Measurements from ENCODE around the gene TRANK1. TPM values are rescaled to one million over a fixed set of nuclear protein-coding genes. Genes with fewer than 3 reads are reported as not detected.

TRANK1 gene
- total and polyA plus RNA-seq, 2 of the 4 experiments (the other 2 are of a cell fraction), result 7.9 to 12.7 TPM

GRCh38 chr3:36833160-36833814, 111.6 kb downstream of the TRANK1 start:
- no peak overlapping the region for H3K18ac ChIP-seq (ENCODE audit: low read depth, low read length)
- no peak overlapping the region for H3K4ac ChIP-seq (ENCODE audit: low read depth, low read length)
- H2BK15ac ChIP-seq (ENCODE audit: low read depth, low read length), result no peak overlapping the region
- H3K9ac ChIP-seq (ENCODE audit: low read depth, low read length), result no peak overlapping the region
- no peak overlapping the region for H3K27ac ChIP-seq (ENCODE audit: insufficient read depth, low read length)
- no peak overlapping the region for H3K23ac ChIP-seq (ENCODE audit: low read depth, low read length)
- no peak overlapping the region for H3K56ac ChIP-seq (ENCODE audit: extremely low read depth, insufficient read depth, low read length)
- H2AFZ ChIP-seq (replicated peaks; ENCODE audit: low read length, poor library complexity), result no peak overlapping the region
- intact Hi-C loops (cut with micrococcal nuclease) (no loop called here), in situ Hi-C loops (cut with MboI; ENCODE audit: low sequenced_read_pairs) (no loop called here), dilution Hi-C loops (cut with HindIII; ENCODE audit: low sequenced_read_pairs, unreplicated experiment) (no loop called here)
- no peak overlapping the region for H4K5ac ChIP-seq (ENCODE audit: low read depth, low read length)
- WGBS, 2 experiments (ENCODE audit: extremely low coverage in 2 of 2, insufficient read length in 1 of 2), result 72% methylated on average over 5 of the region's 10 CpGs; no CpG with 5 or more reads in 1 of the 2 experiments
- peaks cover 10% of the 10 kb centered on the region; the same call in 1 of the 2 replicates for H3K9me1 ChIP-seq (ENCODE audit: insufficient read depth, low read length)
- no peak overlapping the region for H3K4me2 ChIP-seq (ENCODE audit: low read depth, low read length)
- no peaks in the 10 kb centered on the region for H3K4me1 ChIP-seq (ENCODE audit: control insufficient read depth, insufficient read depth, low read length)
- no peak overlapping the region for H4K8ac ChIP-seq (ENCODE audit: low read depth in 2 of 2, low read length in 2 of 2)
- no peak overlapping the region for H3K4me3 ChIP-seq (ENCODE audit: insufficient read depth, low read depth, low read length)
- no peak overlapping the region for H3K14ac ChIP-seq (replicated peaks; ENCODE audit: low read depth, low read length)
- ChIA-PET POLR2A (ENCODE audit: unreplicated experiment) (no interaction called here), CTCF (interaction anchor here (0.6 kb wide), 1 partner anchor 675 kb away, joined by 3 read pairs; no protein-coding TSS in a partner anchor)
- no peak overlapping the region for H2AK5ac ChIP-seq (ENCODE audit: low read depth, low read length)
- ATAC-seq (ENCODE audit: low read depth), result no peak
- H4K91ac ChIP-seq (ENCODE audit: insufficient read depth, low read depth, low read length), result no peak overlapping the region
- H3K9me3 ChIP-seq (ENCODE audit: control insufficient read depth, insufficient read depth, low read length), result no peaks in the 10 kb centered on the region
- BruUV-seq (replicated peaks), result no TSS peak
- H2BK120ac ChIP-seq (ENCODE audit: low read depth, low read length), result no peak overlapping the region
- H4K20me1 ChIP-seq (ENCODE audit: insufficient read depth, low read length), result no peaks in the 10 kb centered on the region
- H2AK9ac ChIP-seq (replicated peaks; ENCODE audit: low read depth, low read length, poor library complexity), result no peak overlapping the region
- no peak overlapping the region for H2BK5ac ChIP-seq (ENCODE audit: low read depth, low read length, poor library complexity, severe bottlenecking)
- DNase-seq, result no peak
- no peaks in the 10 kb centered on the region for H3K27me3 ChIP-seq (ENCODE audit: control insufficient read depth, insufficient read depth, low read length)
- H3K36me3 ChIP-seq (ENCODE audit: control insufficient read depth, insufficient read depth, low read length), result peaks cover 24% of the 10 kb centered on the region
- TF ChIP-seq SMC3 (IDR thresholded peaks at IDR 0.05; ENCODE audit: low read depth, low read length) (no peak), RFX5 (IDR thresholded peaks at IDR 0.05; ENCODE audit: low read depth, low read length) (no peak), ELK1 (IDR thresholded peaks at IDR 0.05; ENCODE audit: borderline replicate concordance, low read depth, low read length) (no peak), BHLHE40 (IDR thresholded peaks at IDR 0.05; ENCODE audit: low read depth, low read length) (no peak), FOS (IDR thresholded peaks at IDR 0.05; ENCODE audit: low read depth, low read length) (no peak), RAD21 (IDR thresholded peaks at IDR 0.05; ENCODE audit: low read length) (no peak), NFE2L2 (IDR thresholded peaks at IDR 0.05; ENCODE audit: low read depth, low read length) (no peak)
- H3K79me1 ChIP-seq (ENCODE audit: low read depth in 1 of 2, low read length in 2 of 2), result no peaks in the 10 kb centered on the region
- H2BK20ac ChIP-seq (ENCODE audit: low read depth, low read length), result no peak overlapping the region

All from IMR-90 (cell line).